B cell (primary cell): ENCODE data around the gene LRG1. TPM values are rescaled to one million over a fixed set of nuclear protein-coding genes. Genes with fewer than 3 reads are reported as not detected.

ENCODE experiments used
- ATAC-seq: fragments of 200-7000 bp; cut with Tn5 transposase; one replicate; pipeline ENCODE4 v1.10.0; 2021; ENCODE audit warnings: low read depth, mild to moderate bottlenecking, moderate number of reproducible peaks, moderate library complexity
- CTCF ChIA-PET: fragments of 350-600 bp; sonication (Branson Sonifier 250); formaldehyde crosslinking; loops from one replicate; lab custom pipeline; 2021; ENCODE audit warnings: antibody characterized with exemption, inconsistent platforms; lab: Charles Lee
- POLR2A ChIA-PET: fragments of 350-600 bp; sonication (Branson Sonifier 250); formaldehyde crosslinking; loops from one replicate; lab custom pipeline; 2021; ENCODE audit warnings: antibody characterized with exemption; lab: Charles Lee
- DNase-seq: peaks from one replicate; pipeline ENCODE4 v3.0.0; 2013
- H2AFZ ChIP-seq: 2 replicates; pipeline ENCODE4 v1.6.1; 2012; ENCODE audit warnings: mild to moderate bottlenecking, low read depth, low read length; ENCODE audit not compliant: insufficient read depth, poor library complexity, severe bottlenecking
- H3K27ac ChIP-seq, 2 donors: 1 replicate in 1 of 2; 2 replicates in 1 of 2; pipeline ENCODE4 v1.5.1; 2012 to 2013; ENCODE audit warnings: low read length in 2 of 2, mild to moderate bottlenecking in 2 of 2, moderate library complexity in 1 of 2
- H3K27me3 ChIP-seq, 4 experiments: fragments of 200-600 bp in 1 of 4; sonication (generic) in 1 of 4; replicated peaks in 1 of 4; 1 replicate in 2 of 4; 2 replicates in 2 of 4; pipeline versions ENCODE4 v1.6.1 to v1.7.0; 2013 to 2016; ENCODE audit warnings: low read length in 3 of 4, mild to moderate bottlenecking in 2 of 4, mixed read lengths in 1 of 4, moderate library complexity in 1 of 4; ENCODE audit not compliant: insufficient read depth in 4 of 4, control insufficient read depth in 3 of 4; ENCODE audit errors: control extremely low read depth in 1 of 4
- H3K36me3 ChIP-seq, 2 experiments: replicated peaks in 1 of 2; 1 replicate in 1 of 2; 2 replicates in 1 of 2; pipeline versions ENCODE4 v1.6.1 to v1.7.1; 2013; ENCODE audit warnings: low read length in 1 of 2; ENCODE audit not compliant: insufficient read depth in 2 of 2, control insufficient read depth in 1 of 2; ENCODE audit errors: control extremely low read depth in 1 of 2, extremely low read depth in 1 of 2
- H3K4me1 ChIP-seq, 2 donors: fragments of 200-600 bp in 1 of 2; sonication (generic) in 1 of 2; 1 replicate in 1 of 2; 2 replicates in 1 of 2; pipeline versions ENCODE4 v1.5.1 to v1.6.1; 2013 to 2017; ENCODE audit warnings: low read length in 2 of 2; ENCODE audit not compliant: control insufficient read depth in 2 of 2, insufficient read depth in 2 of 2
- H3K4me2 ChIP-seq: replicated peaks from 2 replicates; pipeline ENCODE3; 2012; ENCODE audit warnings: mild to moderate bottlenecking, low read depth, low read length; ENCODE audit not compliant: poor library complexity, severe bottlenecking
- H3K4me3 ChIP-seq, 5 experiments: fragments of 200-600 bp in 1 of 5; sonication (generic) in 1 of 5; 1 replicate in 3 of 5; 2 replicates in 2 of 5; pipeline versions ENCODE4 v1.5.1 to v1.7.0; 2011 to 2016; ENCODE audit warnings: low read length in 4 of 5, mild to moderate bottlenecking in 4 of 5, low read depth in 2 of 5, control low read depth in 1 of 5, moderate library complexity in 1 of 5; ENCODE audit not compliant: insufficient read depth in 1 of 5; ENCODE audit errors: control extremely low read depth in 1 of 5, extremely low read depth in 1 of 5
- H3K79me2 ChIP-seq: fragments of 200-600 bp; sonication (generic); one replicate; pipeline ENCODE4 v1.6.0; 2016; ENCODE audit warnings: low read length; ENCODE audit not compliant: control insufficient read depth, insufficient read depth
- H3K9ac ChIP-seq: fragments of 200-600 bp; sonication (generic); 2 replicates; pipeline ENCODE4 v1.6.1; 2017; ENCODE audit warnings: mild to moderate bottlenecking, low read length, moderate library complexity
- H3K9me3 ChIP-seq, 3 donors: one replicate each; pipeline versions ENCODE4 v1.6.1 to v1.7.1; 2013; ENCODE audit warnings: low read length in 2 of 3; ENCODE audit not compliant: control insufficient read depth in 2 of 3, insufficient read depth in 1 of 3; ENCODE audit errors: control extremely low read depth in 1 of 3
- H4K20me1 ChIP-seq: 2 replicates; pipeline ENCODE4 v1.6.0; 2012; ENCODE audit warnings: mild to moderate bottlenecking, low read length; ENCODE audit not compliant: insufficient read depth, control insufficient read depth, poor library complexity, severe bottlenecking
- H3K27ac Mint-ChIP-seq: one replicate; pipeline ENCODE4 v1.8.0; 2021; ENCODE audit warnings: mixed read lengths
- H3K27me3 Mint-ChIP-seq: one replicate; pipeline ENCODE4 v1.8.0; 2021; ENCODE audit warnings: mixed read lengths
- H3K4me1 Mint-ChIP-seq: one replicate; pipeline ENCODE4 v1.8.0; 2021; ENCODE audit warnings: mixed read lengths
- H3K4me3 Mint-ChIP-seq: one replicate; pipeline ENCODE4 v1.8.0; 2021; ENCODE audit warnings: mixed read lengths
- H3K9me3 Mint-ChIP-seq: one replicate; pipeline ENCODE4 v1.8.0; 2022; ENCODE audit warnings: mixed read lengths; ENCODE audit not compliant: insufficient read depth
- CTCF ChIP-seq: fragments of 200-600 bp; IDR thresholded peaks from one replicate; pipeline ENCODE4 v1.8.0; 2022; ENCODE audit warnings: antibody characterized with exemption, mild to moderate bottlenecking
- EZH2 ChIP-seq: IDR thresholded peaks from 2 replicates; pipeline ENCODE4 v1.6.1; 2012; ENCODE audit warnings: borderline replicate concordance, low read depth, mild to moderate bottlenecking, moderate library complexity, low read length; ENCODE audit not compliant: insufficient read depth, poor library complexity, severe bottlenecking
- WGBS: methylation state at CpG from one replicate; pipeline ENCODE4 v1.1.5; 2013; ENCODE audit warnings: missing lambda C conversion rate; ENCODE audit not compliant: insufficient coverage; 5-methylcytosine and 5-hydroxymethylcytosine counted together
- intact Hi-C: fragments of 100-400 bp; cut with micrococcal nuclease; formaldehyde crosslinking; loops from one replicate; pipeline ENCODE4 v1.10.0; 2022
- polyA plus RNA-seq: library from polyadenylated mRNA; depleted of rRNA; stranded (reverse); fragments of >200 nt; gene quantifications from 2 replicates; pipeline ENCODE4 v1.2.3, GENCODE V29; 2012
- total RNA-seq, 2 donors: library from RNA; stranded (reverse); fragments of 120-200 nt in 1 of 2; gene quantifications; 1 replicate in 1 of 2; 2 replicates in 1 of 2; pipeline versions ENCODE4 v1.2.3 to v1.2.4, GENCODE V29; 2013 to 2022

Gene LRG1
- total and polyA plus RNA-seq, 2 donors (not counting 1 experiment from before 2014, with no cell fraction given) = 0.21 to 0.27 TPM

GRCh38 chr19:4519521-4520277 is 20.1 kb downstream of the LRG1 start:
- no peak overlapping the region for H3K4me3 ChIP-seq
- DNase-seq (no peak), ATAC-seq (no peak)
- H3K27ac ChIP-seq = no peak overlapping the region
- no peaks in the 10 kb centered on the region for H4K20me1 ChIP-seq
- no peaks in the 10 kb centered on the region for H3K9me3 Mint-ChIP-seq
- 94% methylated on average over 7 of the region's 9 CpGs for WGBS
- no peak overlapping the region for H2AFZ ChIP-seq
- no peaks in the 10 kb centered on the region for H3K4me1 ChIP-seq
- intact Hi-C loops = no loop called here
- H3K4me3 Mint-ChIP-seq = no peak overlapping the region
- peaks cover 3% of the 10 kb centered on the region for H3K27me3 Mint-ChIP-seq
- ChIA-PET CTCF (no interaction called here), POLR2A (no interaction called here)
- no peaks in the 10 kb centered on the region for H3K36me3 ChIP-seq
- no peak overlapping the region for H3K9ac ChIP-seq
- no peaks in the 10 kb centered on the region for H3K4me1 Mint-ChIP-seq
- no peaks in the 10 kb centered on the region for H3K79me2 ChIP-seq
- TF ChIP-seq CTCF (no peak), EZH2 (no peak)
- peaks cover 0 to 2% (median 0%) of the 10 kb centered on the region in 4 experiments for H3K27me3 ChIP-seq
- peaks cover 0 to 14% (median 0%) of the 10 kb centered on the region in 3 donors for H3K9me3 ChIP-seq
- no peak overlapping the region for H3K4me2 ChIP-seq
- no peak overlapping the region for H3K27ac Mint-ChIP-seq

GRCh38 chr19:4519172-4519496 is 20.7 kb downstream of the LRG1 start:
- H4K20me1 ChIP-seq = no peaks in the 10 kb centered on the region
- Mint-ChIP-seq H3K4me1 (no peaks in the 10 kb centered on the region), H3K27me3 (peaks cover 3% of the 10 kb centered on the region), H3K27ac (no peak overlapping the region), H3K4me3 (no peak overlapping the region), H3K9me3 (no peaks in the 10 kb centered on the region)
- H3K4me3 ChIP-seq = no peak overlapping the region
- ATAC-seq = no peak
- no peaks in the 10 kb centered on the region for H3K4me1 ChIP-seq
- H2AFZ ChIP-seq = no peak overlapping the region
- intact Hi-C loops = no loop called here
- H3K27me3 ChIP-seq = peaks cover 0 to 2% (median 0%) of the 10 kb centered on the region in 4 experiments
- WGBS = 85% methylated on average over 3 of the region's 6 CpGs
- CTCF ChIA-PET = no interaction called here
- peaks cover 0 to 14% (median 0%) of the 10 kb centered on the region in 3 donors for H3K9me3 ChIP-seq
- TF ChIP-seq EZH2 (no peak), CTCF (no peak)
- H3K79me2 ChIP-seq = no peaks in the 10 kb centered on the region
- no peak overlapping the region for H3K27ac ChIP-seq
- H3K36me3 ChIP-seq = no peaks in the 10 kb centered on the region
- no peak overlapping the region for H3K4me2 ChIP-seq
- no peak overlapping the region for H3K9ac ChIP-seq
- no peak for DNase-seq
- POLR2A ChIA-PET = no interaction called here
